Measurements from ENCODE around the gene LARGE1. TPM values are rescaled to one million over a fixed set of nuclear protein-coding genes. Genes with fewer than 3 reads are reported as not detected.

The LARGE1 gene
- total RNA-seq, 1 experiment from 2014 or later = 1.5 TPM

DNA sequence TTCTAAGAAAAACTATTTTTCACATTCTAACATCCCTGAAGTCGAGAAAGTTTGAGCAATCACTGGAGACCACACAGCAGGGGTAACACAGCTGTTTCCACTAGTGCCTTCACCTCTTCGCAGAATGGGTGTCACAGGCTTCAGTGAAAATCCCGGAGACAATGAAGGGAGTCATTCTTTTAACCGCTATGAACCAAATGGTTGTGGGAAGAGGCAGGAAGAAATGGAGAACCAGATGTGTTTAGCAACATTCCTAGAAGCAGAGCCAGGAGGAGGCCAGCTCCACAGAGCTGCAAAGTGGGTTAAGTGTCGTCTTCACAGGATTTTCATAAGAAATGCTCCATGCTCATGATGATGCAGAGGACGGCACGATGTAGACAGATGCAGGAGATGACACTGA lies 221.1 kb downstream of the LARGE1 start:
- Histone ChIP-seq H3K4me3 (replicated peaks in 1 of 2; ENCODE audit: low read depth in 1 of 2, low read length in 2 of 2) (no peak overlapping the region), H4K20me1 (ENCODE audit: insufficient read depth) (no peaks in the 10 kb centered on the region), H3K9ac (ENCODE audit: low read length) (no peak overlapping the region), H3K36me3 (ENCODE audit: control insufficient read depth in 1 of 2, insufficient read depth in 2 of 2, low read length in 2 of 2) (no peaks in the 10 kb centered on the region), H2AFZ (ENCODE audit: low read depth, low read length, poor library complexity, severe bottlenecking) (no peak overlapping the region), H3K27ac (ENCODE audit: low read depth, low read length) (no peak overlapping the region), H3K4me1 (ENCODE audit: control insufficient read depth in 1 of 2, insufficient read depth in 2 of 2, low read length in 2 of 2) (no peaks in the 10 kb centered on the region), H3K4me2 (ENCODE audit: low read length) (no peak overlapping the region), H3K79me2 (ENCODE audit: insufficient read depth, low read length) (no peaks in the 10 kb centered on the region), H3K9me3 (ENCODE audit: control insufficient read depth in 1 of 2, insufficient read depth in 1 of 2, low read depth in 1 of 2, low read length in 2 of 2) (peaks cover 13 to 41% of the 10 kb centered on the region in 2 experiments; a peak in 2 of 4 replicates), H3K9me2 (ENCODE audit: insufficient read depth) (no peaks in the 10 kb centered on the region), H3K27me3 (ENCODE audit: insufficient read depth, low read length) (no peaks in the 10 kb centered on the region)
- ChIA-PET RAD21 (ENCODE audit: low non-redundant PET in 1 of 2, low total read pairs in 2 of 2, uncharacterized antibody in 2 of 2, unreplicated experiment in 2 of 2) (no interaction called here), POLR2A (no interaction called here), CTCF (no interaction called here)
- DNase-seq (ENCODE audit: low read depth, low spot score) (no peak), ATAC-seq (no peak)
- intact Hi-C loops (cut with micrococcal nuclease) = no loop called here
- BruUV-seq (replicated peaks) = no TSS peak
- TF ChIP-seq CEBPB (IDR thresholded peaks at IDR 0.05; ENCODE audit: low read depth) (no peak), RAD21 (IDR thresholded peaks at IDR 0.05; ENCODE audit: low read depth) (no peak), TCF7L2 (IDR thresholded peaks at IDR 0.05; ENCODE audit: borderline replicate concordance, extremely low read depth, insufficient read depth, insufficient read length) (no peak), POLR2A (IDR thresholded peaks at IDR 0.05; ENCODE audit: borderline replicate concordance, extremely low read depth, insufficient read depth, insufficient read length) (no peak), ZBTB33 (IDR thresholded peaks at IDR 0.05; ENCODE audit: extremely low read depth, insufficient replicate concordance, low read length) (no peak), REST (IDR thresholded peaks at IDR 0.05; ENCODE audit: low read depth) (no peak), SIN3A (IDR thresholded peaks at IDR 0.05; ENCODE audit: low read depth) (no peak), EZH2phosphoT487 (IDR thresholded peaks at IDR 0.05; ENCODE audit: borderline replicate concordance) (no peak)
- TF ChIP-seq, protein P1, sequence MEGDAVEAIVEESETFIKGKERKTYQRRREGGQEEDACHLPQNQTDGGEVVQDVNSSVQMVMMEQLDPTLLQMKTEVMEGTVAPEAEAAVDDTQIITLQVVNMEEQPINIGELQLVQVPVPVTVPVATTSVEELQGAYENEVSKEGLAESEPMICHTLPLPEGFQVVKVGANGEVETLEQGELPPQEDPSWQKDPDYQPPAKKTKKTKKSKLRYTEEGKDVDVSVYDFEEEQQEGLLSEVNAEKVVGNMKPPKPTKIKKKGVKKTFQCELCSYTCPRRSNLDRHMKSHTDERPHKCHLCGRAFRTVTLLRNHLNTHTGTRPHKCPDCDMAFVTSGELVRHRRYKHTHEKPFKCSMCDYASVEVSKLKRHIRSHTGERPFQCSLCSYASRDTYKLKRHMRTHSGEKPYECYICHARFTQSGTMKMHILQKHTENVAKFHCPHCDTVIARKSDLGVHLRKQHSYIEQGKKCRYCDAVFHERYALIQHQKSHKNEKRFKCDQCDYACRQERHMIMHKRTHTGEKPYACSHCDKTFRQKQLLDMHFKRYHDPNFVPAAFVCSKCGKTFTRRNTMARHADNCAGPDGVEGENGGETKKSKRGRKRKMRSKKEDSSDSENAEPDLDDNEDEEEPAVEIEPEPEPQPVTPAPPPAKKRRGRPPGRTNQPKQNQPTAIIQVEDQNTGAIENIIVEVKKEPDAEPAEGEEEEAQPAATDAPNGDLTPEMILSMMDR (IDR thresholded peaks at IDR 0.05 in 2 of 3, conservative IDR thresholded peaks at IDR 0.05 in 1 of 3; ENCODE audit: borderline replicate concordance in 1 of 3, insufficient read depth in 1 of 3, low read depth in 2 of 3, low read length in 2 of 3) = no peak
- TF ChIP-seq, protein P2, sequence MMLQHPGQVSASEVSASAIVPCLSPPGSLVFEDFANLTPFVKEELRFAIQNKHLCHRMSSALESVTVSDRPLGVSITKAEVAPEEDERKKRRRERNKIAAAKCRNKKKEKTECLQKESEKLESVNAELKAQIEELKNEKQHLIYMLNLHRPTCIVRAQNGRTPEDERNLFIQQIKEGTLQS (IDR thresholded peaks at IDR 0.05) = no peak
